HL-60 (cell line): ENCODE data around the gene ELF2.

Experiments
- GABPA ChIP-seq: IDR thresholded peaks from 2 replicates; pipeline ENCODE4 v1.6.1; 2012; ENCODE audit warnings: low read depth
- POLR2AphosphoS5 ChIP-seq: IDR thresholded peaks from 2 replicates; pipeline ENCODE4 v1.6.1; 2012; ENCODE audit warnings: low read depth
- REST ChIP-seq: IDR thresholded peaks from 2 replicates; pipeline ENCODE4 v1.6.1; 2012; ENCODE audit warnings: low read depth; ENCODE audit not compliant: insufficient replicate concordance
- SPI1 ChIP-seq: IDR thresholded peaks from 2 replicates; pipeline ENCODE4 v1.6.1; 2012; ENCODE audit warnings: low read depth, mild to moderate bottlenecking, borderline replicate concordance
- TF ChIP-seq, protein P1 (sequence below): IDR thresholded peaks from one replicate; pipeline ENCODE4 v1.5.1; 2011; ENCODE audit warnings: low read length, control low read depth, inconsistent platforms; ENCODE audit not compliant: insufficient read depth

- TF ChIP-seq, protein P1, sequence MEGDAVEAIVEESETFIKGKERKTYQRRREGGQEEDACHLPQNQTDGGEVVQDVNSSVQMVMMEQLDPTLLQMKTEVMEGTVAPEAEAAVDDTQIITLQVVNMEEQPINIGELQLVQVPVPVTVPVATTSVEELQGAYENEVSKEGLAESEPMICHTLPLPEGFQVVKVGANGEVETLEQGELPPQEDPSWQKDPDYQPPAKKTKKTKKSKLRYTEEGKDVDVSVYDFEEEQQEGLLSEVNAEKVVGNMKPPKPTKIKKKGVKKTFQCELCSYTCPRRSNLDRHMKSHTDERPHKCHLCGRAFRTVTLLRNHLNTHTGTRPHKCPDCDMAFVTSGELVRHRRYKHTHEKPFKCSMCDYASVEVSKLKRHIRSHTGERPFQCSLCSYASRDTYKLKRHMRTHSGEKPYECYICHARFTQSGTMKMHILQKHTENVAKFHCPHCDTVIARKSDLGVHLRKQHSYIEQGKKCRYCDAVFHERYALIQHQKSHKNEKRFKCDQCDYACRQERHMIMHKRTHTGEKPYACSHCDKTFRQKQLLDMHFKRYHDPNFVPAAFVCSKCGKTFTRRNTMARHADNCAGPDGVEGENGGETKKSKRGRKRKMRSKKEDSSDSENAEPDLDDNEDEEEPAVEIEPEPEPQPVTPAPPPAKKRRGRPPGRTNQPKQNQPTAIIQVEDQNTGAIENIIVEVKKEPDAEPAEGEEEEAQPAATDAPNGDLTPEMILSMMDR, result no peak
- no peak for TF ChIP-seq POLR2AphosphoS5
- no peak for TF ChIP-seq GABPA
- TF ChIP-seq REST, result no peak
- no peak for TF ChIP-seq SPI1
Measured at GRCh38 chr4:139112650-139113049, 64.4 kb downstream of the ELF2 start.
